Measurements from ENCODE around the gene C2orf81.
A peak's percentile ranks its signal among the peaks of the same experiment; 100 is the strongest.
"Not testable (repeated sequence)": the region's sequence is repeated elsewhere in the genome, so short reads cannot be mapped to it uniquely, and the experiment has no call there.

Gene C2orf81

DNA sequence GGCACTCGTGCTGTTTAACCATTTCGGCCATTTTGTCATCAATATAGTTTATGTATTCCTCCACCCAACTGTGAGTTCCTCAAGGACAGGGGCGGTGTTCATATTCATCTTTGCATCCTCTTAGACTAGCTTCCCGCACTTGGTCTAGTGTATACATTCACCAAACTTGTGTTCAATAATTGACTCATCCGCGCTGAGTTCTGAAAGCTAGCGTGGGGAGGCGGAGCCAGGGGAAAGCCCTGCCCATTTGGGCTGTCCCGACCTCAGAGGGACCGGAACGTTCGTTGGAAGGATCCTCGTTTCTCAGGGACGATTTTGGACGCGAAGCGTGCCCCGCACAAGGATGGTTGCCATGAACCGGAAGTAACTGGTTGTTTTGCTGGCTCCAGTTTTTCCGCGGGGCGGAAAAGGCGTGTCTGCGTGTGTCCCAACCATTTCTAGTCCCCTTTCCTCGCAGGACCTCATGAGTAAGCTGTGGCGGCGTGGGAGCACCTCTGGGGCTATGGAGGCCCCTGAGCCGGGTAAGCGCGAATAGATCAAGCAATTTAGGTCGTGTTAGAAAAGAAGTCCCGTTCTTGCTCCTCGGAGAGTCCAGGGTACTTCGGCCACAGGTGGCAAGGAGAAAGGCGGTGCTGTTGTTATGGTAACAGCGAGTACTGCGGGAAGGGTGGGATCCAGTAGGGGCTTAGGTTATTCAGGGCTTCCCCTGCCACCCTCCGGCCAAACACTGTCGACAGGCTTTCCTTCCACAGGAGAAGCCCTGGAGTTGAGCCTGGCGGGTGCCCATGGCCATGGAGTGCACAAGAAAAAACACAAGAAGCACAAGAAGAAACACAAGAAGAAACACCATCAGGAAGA is 33.5 kb upstream of the C2orf81 start, which contains the start of gene INO80B:
TSS of gene INO80B (plus strand) at position 434 of the 858 bp plus-strand sequence. CDS start at position 464, 30 bp downstream.
- Mint-ChIP-seq H3K4me3 (peak within 1 kb of the TSS; percentile 94), H3K9me3 (no peaks in the 10 kb centered on the region), H3K36me3 (ENCODE audit: low read depth) (peaks cover 19% of the 10 kb centered on the region), H3K27me3 (ENCODE audit: low read depth) (no peaks in the 10 kb centered on the region), H3K27ac (peak within 1 kb of the TSS; percentile 99), H3K4me1 (ENCODE audit: low read depth) (peaks cover 49% of the 10 kb centered on the region)

GRCh38 chr2:74450570-74451190 is 29.3 kb upstream of the C2orf81 start:
- Mint-ChIP-seq H3K4me3 (no peak overlapping the region), H3K27ac (no peak overlapping the region), H3K4me1 (ENCODE audit: low read depth) (peaks cover 25% of the 10 kb centered on the region)

DNA sequence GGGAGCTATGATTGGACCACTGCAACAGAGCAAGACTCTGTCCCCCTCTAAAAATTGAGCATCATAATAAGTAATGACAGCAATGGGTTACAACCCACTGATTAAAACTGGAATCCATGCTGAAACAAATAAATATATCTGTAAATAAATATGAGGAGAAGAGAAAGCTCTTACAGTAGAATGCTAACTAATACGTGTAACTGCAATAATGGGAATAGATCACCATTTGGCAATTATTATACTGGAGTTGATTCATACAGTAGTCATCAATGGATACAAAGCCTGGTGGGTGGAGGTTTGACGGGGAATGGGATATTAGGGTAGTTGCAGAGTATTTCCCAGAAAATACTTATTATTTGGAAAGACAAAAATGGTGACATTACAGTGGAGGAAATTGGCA is 27.4 kb upstream of the C2orf81 start:
- Mint-ChIP-seq H3K27ac (no peak overlapping the region), H3K4me1 (ENCODE audit: low read depth) (peaks cover 15% of the 10 kb centered on the region), H3K4me3 (no peak overlapping the region), H3K36me3 (ENCODE audit: low read depth) (no peaks in the 10 kb centered on the region), H3K27me3 (ENCODE audit: low read depth) (peaks cover 23% of the 10 kb centered on the region), H3K9me3 (no peaks in the 10 kb centered on the region)

More at GRCh38 chr2:74450570-74451190, 29.3 kb upstream of the C2orf81 start:
- peaks cover 8% of the 10 kb centered on the region for H3K27me3 Mint-ChIP-seq (ENCODE audit: low read depth)
- H3K36me3 Mint-ChIP-seq (ENCODE audit: low read depth), result peaks cover 7% of the 10 kb centered on the region
- no peaks in the 10 kb centered on the region for H3K9me3 Mint-ChIP-seq

DNA sequence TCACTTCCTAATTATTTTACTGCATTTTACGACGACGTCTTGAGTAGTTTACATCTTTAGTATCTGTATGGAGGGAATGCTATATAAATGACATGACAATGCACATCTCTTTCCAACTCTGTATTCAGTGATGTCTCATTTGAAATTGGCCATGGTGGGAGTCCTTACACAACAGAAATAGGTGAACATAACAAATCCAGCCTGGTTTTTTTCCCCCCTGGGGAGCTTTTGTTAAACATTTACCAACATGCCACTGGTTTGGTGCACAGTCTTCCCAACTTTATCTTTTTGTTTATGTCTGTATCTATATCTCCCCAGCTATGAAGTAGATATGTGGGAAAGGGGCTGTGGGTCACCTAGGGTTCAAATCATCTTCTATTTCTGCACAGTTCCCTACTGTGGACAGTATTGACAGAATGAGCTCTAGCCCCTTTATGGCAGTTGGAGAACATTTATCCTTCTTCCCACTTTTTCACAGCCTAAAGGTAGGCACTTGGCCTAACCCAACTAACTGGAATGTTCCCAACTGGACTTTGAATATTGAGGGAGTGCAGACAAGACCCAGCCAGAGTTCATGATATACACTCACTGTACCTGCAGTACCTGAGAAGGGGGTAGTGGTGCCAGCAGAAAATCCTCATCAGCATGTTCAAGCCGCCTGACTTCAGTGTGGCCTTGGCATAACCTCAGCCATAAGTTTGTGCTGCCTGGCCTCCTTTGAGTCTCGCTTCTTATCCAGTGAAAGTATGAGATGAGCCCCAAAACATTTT is 26.0 kb upstream of the C2orf81 start:
- Mint-ChIP-seq H3K36me3 (ENCODE audit: low read depth) (no peaks in the 10 kb centered on the region), H3K4me3 (no peak overlapping the region), H3K9me3 (no peaks in the 10 kb centered on the region), H3K4me1 (ENCODE audit: low read depth) (peaks cover 6% of the 10 kb centered on the region), H3K27me3 (ENCODE audit: low read depth) (peaks cover 28% of the 10 kb centered on the region), H3K27ac (no peak overlapping the region)

GRCh38 chr2:74444498-74445318 is 23.3 kb upstream of the C2orf81 start:
- peaks cover 40% of the 10 kb centered on the region for H3K27me3 Mint-ChIP-seq (ENCODE audit: low read depth)
- peaks cover 7% of the 10 kb centered on the region for H3K4me1 Mint-ChIP-seq (ENCODE audit: low read depth)
- no peak overlapping the region for H3K4me3 Mint-ChIP-seq
- H3K27ac Mint-ChIP-seq, result no peak overlapping the region
- H3K9me3 Mint-ChIP-seq, result no peaks in the 10 kb centered on the region
- peaks cover 2% of the 10 kb centered on the region for H3K36me3 Mint-ChIP-seq (ENCODE audit: low read depth)

DNA sequence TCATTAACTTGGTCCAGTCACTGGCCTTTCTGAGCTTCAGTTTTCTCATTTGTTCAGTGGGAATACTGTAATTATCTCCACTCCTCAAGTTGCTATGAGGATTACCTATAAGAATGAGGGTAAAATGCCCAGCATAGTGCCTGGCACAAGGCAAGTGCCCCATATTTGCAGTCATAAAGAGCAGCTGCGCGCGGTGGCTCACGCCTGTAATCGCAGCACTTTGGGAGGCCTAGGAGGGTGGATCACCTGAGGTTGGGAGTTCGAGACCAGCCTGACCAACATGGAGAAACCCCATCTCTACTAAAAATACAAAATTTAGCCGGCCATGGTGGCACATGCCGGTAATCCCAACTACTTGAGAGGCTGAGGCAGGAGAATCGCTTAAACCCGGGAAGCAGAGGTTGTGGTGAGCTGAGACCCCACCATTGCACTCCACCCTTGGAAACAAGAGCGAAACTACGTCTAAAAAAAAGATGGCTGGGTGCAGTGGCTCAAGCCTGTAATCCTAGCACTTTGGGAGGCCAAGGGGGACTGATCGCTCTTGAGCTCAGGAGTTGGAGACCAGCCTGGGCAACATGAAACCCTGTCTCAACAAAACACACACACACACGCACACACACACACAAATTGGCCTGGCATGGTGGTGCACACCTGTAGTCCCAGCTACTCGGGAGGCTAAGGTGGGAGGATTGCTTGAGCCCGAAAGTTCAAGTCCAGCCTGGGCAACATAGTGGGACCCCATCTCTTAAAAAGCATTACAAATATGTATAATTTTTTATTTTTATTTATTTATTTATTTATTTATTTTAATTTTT is 21.3 kb upstream of the C2orf81 start:
- not testable (repeated sequence) for H3K27ac Mint-ChIP-seq; H3K36me3 Mint-ChIP-seq (ENCODE audit: low read depth); H3K9me3 Mint-ChIP-seq
- Mint-ChIP-seq H3K27me3 (ENCODE audit: low read depth) (peaks cover 58% of the 10 kb centered on the region), H3K4me1 (ENCODE audit: low read depth) (peaks cover 11% of the 10 kb centered on the region), H3K4me3 (peak overlapping the region; percentile 76)

GRCh38 chr2:74441690-74442482 is 20.5 kb upstream of the C2orf81 start, which contains the start of gene RTKN:
Gene RTKN (minus strand): TSS chr2:74441937. CDS start chr2:74441816, 121 bp downstream.
- H3K4me1 Mint-ChIP-seq (ENCODE audit: low read depth), result peaks cover 12% of the 10 kb centered on the region
- no peaks in the 10 kb centered on the region for H3K9me3 Mint-ChIP-seq
- peak within 1 kb of the TSS; percentile 76 for H3K4me3 Mint-ChIP-seq
- peaks cover 50% of the 10 kb centered on the region for H3K27me3 Mint-ChIP-seq (ENCODE audit: low read depth)
- peak within 1 kb of the TSS; percentile 47 for H3K27ac Mint-ChIP-seq
- H3K36me3 Mint-ChIP-seq (ENCODE audit: low read depth), result peaks cover 2% of the 10 kb centered on the region

GRCh38 chr2:74441170-74441689 is 19.8 kb upstream of the C2orf81 start:
- H3K36me3 Mint-ChIP-seq (ENCODE audit: low read depth), result peaks cover 2% of the 10 kb centered on the region
- H3K4me3 Mint-ChIP-seq, result peak overlapping the region; percentile 21
- peaks cover 50% of the 10 kb centered on the region for H3K27me3 Mint-ChIP-seq (ENCODE audit: low read depth)
- H3K9me3 Mint-ChIP-seq, result no peaks in the 10 kb centered on the region
- H3K4me1 Mint-ChIP-seq (ENCODE audit: low read depth), result peaks cover 12% of the 10 kb centered on the region
- no peak overlapping the region for H3K27ac Mint-ChIP-seq

DNA sequence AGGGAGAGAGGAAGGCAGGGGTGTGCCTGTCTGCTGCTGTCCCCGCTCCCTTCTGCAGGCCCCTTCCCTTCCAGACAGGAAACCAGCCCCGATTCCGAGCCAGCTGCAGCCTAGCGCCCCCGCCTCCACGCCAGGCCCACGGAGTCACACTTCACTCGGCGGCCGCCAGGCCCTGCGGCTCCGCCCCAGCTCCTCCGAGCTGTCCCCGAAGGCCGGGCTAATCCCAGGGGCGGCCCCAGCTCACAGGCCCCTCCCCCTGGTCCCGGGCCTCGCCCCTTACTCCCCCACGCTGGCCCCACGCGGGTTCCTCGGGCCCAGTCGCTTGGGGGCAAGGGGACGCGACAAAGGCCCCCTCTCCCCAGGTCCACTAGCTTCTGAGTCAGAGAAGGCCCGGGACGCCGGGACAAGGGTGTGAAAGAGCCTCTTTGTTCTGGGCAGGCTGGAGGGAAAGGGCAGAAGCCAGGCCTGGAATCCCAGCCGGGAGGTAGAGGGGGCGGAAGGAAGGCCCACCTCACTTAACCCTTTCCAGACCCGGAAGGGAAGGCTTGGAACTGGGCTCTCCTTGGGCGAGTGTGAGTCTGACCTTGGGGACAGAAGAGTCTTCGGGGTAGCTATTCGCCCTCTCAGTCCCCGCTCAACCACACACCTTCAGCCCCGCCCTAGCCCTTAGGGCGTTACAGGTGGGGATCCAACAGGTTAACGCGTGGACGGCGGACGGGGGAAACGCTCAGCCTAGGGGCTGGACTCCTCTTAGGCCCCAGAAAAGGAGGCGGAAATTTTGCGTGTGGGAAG is 19.2 kb upstream of the C2orf81 start:
- Mint-ChIP-seq H3K27me3 (ENCODE audit: low read depth) (peaks cover 50% of the 10 kb centered on the region), H3K27ac (no peak overlapping the region), H3K4me3 (peak overlapping the region; percentile 48), H3K4me1 (ENCODE audit: low read depth) (peaks cover 12% of the 10 kb centered on the region), H3K36me3 (ENCODE audit: low read depth) (peaks cover 2% of the 10 kb centered on the region), H3K9me3 (no peaks in the 10 kb centered on the region)

DNA sequence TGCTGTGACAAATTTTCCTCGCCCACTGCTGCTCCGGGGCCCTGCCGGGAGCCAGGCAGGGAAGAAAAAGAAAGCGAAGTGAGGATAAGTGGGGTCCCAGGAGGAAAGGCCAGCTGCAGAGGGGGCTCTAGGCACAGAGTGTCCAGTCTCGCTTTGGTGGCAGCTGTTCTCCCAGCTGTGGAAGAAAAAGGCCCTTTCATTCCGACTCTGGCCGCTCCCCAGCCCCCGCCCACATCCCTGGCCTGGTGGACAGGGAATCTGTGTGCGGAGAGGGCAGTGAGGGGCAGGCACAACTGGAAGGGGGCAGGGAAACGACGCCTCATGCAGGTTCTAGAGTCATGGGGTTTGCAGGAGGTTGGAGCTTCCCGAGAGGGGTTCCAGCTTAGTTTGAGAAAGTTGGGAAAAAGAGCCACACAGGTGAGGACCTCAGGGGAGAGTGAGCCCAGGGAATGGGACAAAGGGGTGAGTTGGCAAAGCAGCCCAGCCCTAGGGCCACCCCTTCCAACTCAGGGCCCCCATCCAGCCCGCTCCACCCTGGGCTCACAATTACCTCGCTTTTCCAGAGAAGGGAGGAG is 18.5 kb upstream of the C2orf81 start:
- Mint-ChIP-seq H3K4me3 (no peak overlapping the region), H3K27me3 (ENCODE audit: low read depth) (peaks cover 46% of the 10 kb centered on the region), H3K9me3 (no peaks in the 10 kb centered on the region), H3K27ac (no peak overlapping the region), H3K36me3 (ENCODE audit: low read depth) (peaks cover 2% of the 10 kb centered on the region), H3K4me1 (ENCODE audit: low read depth) (peaks cover 12% of the 10 kb centered on the region)

GRCh38 chr2:74439373-74439772 is 18.0 kb upstream of the C2orf81 start:
- Mint-ChIP-seq H3K9me3 (no peaks in the 10 kb centered on the region), H3K4me3 (no peak overlapping the region), H3K27me3 (ENCODE audit: low read depth) (peaks cover 41% of the 10 kb centered on the region), H3K36me3 (ENCODE audit: low read depth) (peaks cover 2% of the 10 kb centered on the region), H3K27ac (no peak overlapping the region), H3K4me1 (ENCODE audit: low read depth) (peaks cover 10% of the 10 kb centered on the region)
